Keratinocyte (primary cell): Measurements from ENCODE around the gene SGO2.

ENCODE experiments used
- EZH2 ChIP-seq: IDR thresholded peaks from one replicate; pipeline ENCODE4 v1.6.1; 2012; ENCODE audit warnings: inconsistent platforms, mild to moderate bottlenecking, low read length, moderate library complexity
- TF ChIP-seq, protein P1 (sequence below), 3 experiments: IDR thresholded peaks in 1 of 3; conservative IDR thresholded peaks in 1 of 3; optimal IDR thresholded peaks in 1 of 3; 2 replicates in 2 of 3; 3 replicates in 1 of 3; pipeline versions ENCODE3 to v1.5.1; 2011; ENCODE audit warnings: low read length in 3 of 3, mild to moderate bottlenecking in 3 of 3, moderate library complexity in 2 of 3, control low read depth in 1 of 3, inconsistent platforms in 1 of 3; ENCODE audit not compliant: insufficient read depth in 2 of 3; ENCODE audit errors: extremely low read depth in 1 of 3

DNA sequence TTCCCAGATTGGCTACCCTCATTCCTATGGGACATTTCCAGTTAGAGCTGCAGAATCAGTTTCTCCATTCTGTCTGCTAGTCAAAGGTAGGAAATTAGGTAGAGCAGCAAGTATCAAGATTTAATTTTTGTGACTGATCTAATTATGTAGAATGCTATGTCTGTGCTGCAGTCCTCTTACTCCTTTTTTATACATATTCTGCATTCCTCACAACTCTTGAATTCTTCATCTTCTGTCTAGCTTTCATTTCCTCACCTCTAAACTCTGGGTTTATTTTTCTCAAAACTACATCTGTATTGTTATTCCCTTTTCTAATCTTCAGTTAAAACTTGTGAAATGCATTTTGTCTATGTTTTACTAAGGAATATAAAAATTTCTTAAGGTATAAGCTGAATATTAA is 8.6 kb downstream of the SGO2 start:
- TF ChIP-seq, protein P1, sequence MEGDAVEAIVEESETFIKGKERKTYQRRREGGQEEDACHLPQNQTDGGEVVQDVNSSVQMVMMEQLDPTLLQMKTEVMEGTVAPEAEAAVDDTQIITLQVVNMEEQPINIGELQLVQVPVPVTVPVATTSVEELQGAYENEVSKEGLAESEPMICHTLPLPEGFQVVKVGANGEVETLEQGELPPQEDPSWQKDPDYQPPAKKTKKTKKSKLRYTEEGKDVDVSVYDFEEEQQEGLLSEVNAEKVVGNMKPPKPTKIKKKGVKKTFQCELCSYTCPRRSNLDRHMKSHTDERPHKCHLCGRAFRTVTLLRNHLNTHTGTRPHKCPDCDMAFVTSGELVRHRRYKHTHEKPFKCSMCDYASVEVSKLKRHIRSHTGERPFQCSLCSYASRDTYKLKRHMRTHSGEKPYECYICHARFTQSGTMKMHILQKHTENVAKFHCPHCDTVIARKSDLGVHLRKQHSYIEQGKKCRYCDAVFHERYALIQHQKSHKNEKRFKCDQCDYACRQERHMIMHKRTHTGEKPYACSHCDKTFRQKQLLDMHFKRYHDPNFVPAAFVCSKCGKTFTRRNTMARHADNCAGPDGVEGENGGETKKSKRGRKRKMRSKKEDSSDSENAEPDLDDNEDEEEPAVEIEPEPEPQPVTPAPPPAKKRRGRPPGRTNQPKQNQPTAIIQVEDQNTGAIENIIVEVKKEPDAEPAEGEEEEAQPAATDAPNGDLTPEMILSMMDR (optimal IDR thresholded peaks at IDR 0.05 in 1 of 3, IDR thresholded peaks at IDR 0.05 in 1 of 3, conservative IDR thresholded peaks at IDR 0.05 in 1 of 3; ENCODE audit: extremely low read depth in 1 of 3, insufficient read depth in 2 of 3, low read length in 3 of 3): no peak
- no peak for TF ChIP-seq EZH2
